ENCODE results near the gene KRTAP5-3. TPM values are rescaled to one million over a fixed set of nuclear protein-coding genes. Genes with fewer than 3 reads are reported as not detected.

KRTAP5-3 gene
- total and polyA plus RNA-seq, 2 of the 8 experiments (the other 6 are each of a cell fraction or from before 2014, with no cell fraction given) = not detected

DNA sequence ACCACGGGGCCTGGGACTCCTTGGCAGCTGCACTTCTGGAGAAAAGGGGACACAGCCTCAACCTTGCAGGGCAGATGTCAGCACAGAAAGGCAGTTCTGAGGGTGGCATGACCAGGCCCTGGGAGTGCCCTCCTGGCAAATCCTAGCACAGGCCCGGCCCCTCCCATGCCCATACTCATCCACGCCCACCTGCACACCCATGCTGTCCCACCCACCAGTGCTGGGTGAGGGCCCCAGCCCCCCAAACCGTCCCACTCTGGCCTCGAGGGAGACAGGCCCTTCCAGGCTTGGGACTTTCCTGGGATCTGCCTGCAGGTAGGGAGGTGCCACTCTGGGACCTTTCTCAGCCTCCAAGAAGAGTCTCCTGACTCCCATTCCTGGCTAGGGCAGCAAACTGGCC is 46.3 kb downstream of the KRTAP5-3 start (continued):
- TF ChIP-seq, protein P1, sequence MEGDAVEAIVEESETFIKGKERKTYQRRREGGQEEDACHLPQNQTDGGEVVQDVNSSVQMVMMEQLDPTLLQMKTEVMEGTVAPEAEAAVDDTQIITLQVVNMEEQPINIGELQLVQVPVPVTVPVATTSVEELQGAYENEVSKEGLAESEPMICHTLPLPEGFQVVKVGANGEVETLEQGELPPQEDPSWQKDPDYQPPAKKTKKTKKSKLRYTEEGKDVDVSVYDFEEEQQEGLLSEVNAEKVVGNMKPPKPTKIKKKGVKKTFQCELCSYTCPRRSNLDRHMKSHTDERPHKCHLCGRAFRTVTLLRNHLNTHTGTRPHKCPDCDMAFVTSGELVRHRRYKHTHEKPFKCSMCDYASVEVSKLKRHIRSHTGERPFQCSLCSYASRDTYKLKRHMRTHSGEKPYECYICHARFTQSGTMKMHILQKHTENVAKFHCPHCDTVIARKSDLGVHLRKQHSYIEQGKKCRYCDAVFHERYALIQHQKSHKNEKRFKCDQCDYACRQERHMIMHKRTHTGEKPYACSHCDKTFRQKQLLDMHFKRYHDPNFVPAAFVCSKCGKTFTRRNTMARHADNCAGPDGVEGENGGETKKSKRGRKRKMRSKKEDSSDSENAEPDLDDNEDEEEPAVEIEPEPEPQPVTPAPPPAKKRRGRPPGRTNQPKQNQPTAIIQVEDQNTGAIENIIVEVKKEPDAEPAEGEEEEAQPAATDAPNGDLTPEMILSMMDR (IDR thresholded peaks at IDR 0.05; ENCODE audit: control extremely low read depth in 1 of 3, insufficient read depth in 1 of 3, low read depth in 1 of 3, low read length in 3 of 3) = no peak
- TF ChIP-seq RNF2 (IDR thresholded peaks at IDR 0.05; ENCODE audit: borderline replicate concordance, low read depth, low read length, missing control alignments, poor library complexity, severe bottlenecking) = no peak
- TF ChIP-seq CBX8 (IDR thresholded peaks at IDR 0.05; ENCODE audit: borderline replicate concordance, low read depth, low read length) = no peak
- no peak for TF ChIP-seq TBP (IDR thresholded peaks at IDR 0.05; ENCODE audit: low read depth, low read length)
- no peak for TF ChIP-seq KDM4A (IDR thresholded peaks at IDR 0.05; ENCODE audit: low read depth, low read length, severe bottlenecking)
- no peak for TF ChIP-seq CTBP2 (IDR thresholded peaks at IDR 0.05; ENCODE audit: borderline replicate concordance, insufficient read depth, insufficient read length, low read length)

All from H1 (cell line).